Lung (tissue), 12 donors: Measurements from ENCODE around the gene DMWD. TPM values are rescaled to one million over a fixed set of nuclear protein-coding genes. Genes with fewer than 3 reads are reported as not detected.
A peak's percentile ranks its signal among the peaks of the same experiment; 100 is the strongest.

Experiments
- ATAC-seq: fragments of 200-7000 bp; cut with Tn5 transposase; one replicate; pipeline ENCODE4 v1.9.1; 2020; ENCODE audit warnings: moderate number of reproducible peaks; ENCODE audit not compliant: insufficient read depth, low FRiP score
- DNase-seq, 3 donors: peaks; one replicate each; pipeline ENCODE4 v3.0.0-alpha.2; 2013 to 2017
- H3K27ac ChIP-seq, 2 donors: one replicate each; pipeline ENCODE4 v1.5.1; 2013; ENCODE audit warnings: mild to moderate bottlenecking in 2 of 2, moderate library complexity in 2 of 2, control low read depth in 1 of 2, inconsistent platforms in 1 of 2, low read depth in 1 of 2, low read length in 1 of 2
- H3K27me3 ChIP-seq, 3 donors: one replicate each; pipeline ENCODE4 v1.5.1; 2013; ENCODE audit warnings: low read length in 2 of 3; ENCODE audit not compliant: control insufficient read depth in 3 of 3, insufficient read depth in 3 of 3
- H3K36me3 ChIP-seq, 4 donors: one replicate each; pipeline ENCODE4 v1.5.1; 2013; ENCODE audit warnings: low read length in 4 of 4, mild to moderate bottlenecking in 1 of 4, moderate library complexity in 1 of 4; ENCODE audit not compliant: control insufficient read depth in 4 of 4, insufficient read depth in 4 of 4
- H3K4me1 ChIP-seq, 5 donors: one replicate each; pipeline ENCODE4 v1.5.1; 2013; ENCODE audit warnings: low read length in 5 of 5, mild to moderate bottlenecking in 2 of 5, moderate library complexity in 1 of 5; ENCODE audit not compliant: control insufficient read depth in 5 of 5, insufficient read depth in 5 of 5
- H3K4me3 ChIP-seq: one replicate; pipeline ENCODE4 v1.5.1; 2013; ENCODE audit warnings: mild to moderate bottlenecking, control low read depth, moderate library complexity
- H3K9ac ChIP-seq, 2 donors: one replicate each; pipeline ENCODE4 v1.5.1; 2013; ENCODE audit warnings: low read length in 2 of 2, control low read depth in 1 of 2; ENCODE audit not compliant: insufficient read depth in 1 of 2
- H3K9me3 ChIP-seq, 4 donors: one replicate each; pipeline ENCODE4 v1.5.1; 2013; ENCODE audit warnings: low read length in 3 of 4, mild to moderate bottlenecking in 1 of 4, moderate library complexity in 1 of 4; ENCODE audit not compliant: control insufficient read depth in 4 of 4, insufficient read depth in 3 of 4
- CTCF ChIP-seq: IDR thresholded peaks from 2 replicates; pipeline ENCODE4 v1.5.1; 2012; ENCODE audit warnings: mild to moderate bottlenecking; ENCODE audit errors: control extremely low read depth, extremely low read depth
- WGBS, 2 donors: extraction: QIAGEN DNeasy Blood & Tissue Kit; methylation state at CpG; one replicate each; pipeline ENCODE4 v1.1.7; 2013; 5-methylcytosine and 5-hydroxymethylcytosine counted together
- polyA plus RNA-seq, 2 donors: library from polyadenylated mRNA; stranded (reverse); fragments of 200-250 nt; gene quantifications; one replicate each; pipeline ENCODE4 v1.2.1, GENCODE V29; 2013
- total RNA-seq, 2 donors: library from RNA; depleted of rRNA in 1 of 2; stranded (reverse); fragments of >200 nt in 1 of 2; gene quantifications; one replicate each; pipeline ENCODE4 v1.2.1, GENCODE V29; 2014 to 2021
- donor health status: control.
- donor health status: control.
- donor health status: Bipolar disorder and iron deficiency.
- donor health status: healthy.
- donor health status: DM: yes; HTN: yes; CAD: no.

Gene DMWD
- total and polyA plus RNA-seq, 4 donors = 21.2 to 58.2 (median 26.9) TPM

- Histone ChIP-seq H3K36me3 (peaks cover 0 to 2% (median 0%) of the 10 kb centered on the region in 4 donors), H3K4me1 (peaks cover 0 to 15% (median 3%) of the 10 kb centered on the region in 5 donors), H3K9ac (no peak overlapping the region), H3K27ac (no peak overlapping the region), H3K4me3 (no peak overlapping the region), H3K9me3 (no peaks in the 10 kb centered on the region), H3K27me3 (no peaks in the 10 kb centered on the region)
- WGBS, 2 donors = 91 to 97% methylated on average over 6 of the region's 6 CpGs
- no peak for ATAC-seq
- TF ChIP-seq CTCF = no peak
- DNase-seq = no peak
Measured at GRCh38 chr19:45812297-45812696, 19.7 kb upstream of the DMWD start.

GRCh38 chr19:45809643-45810159 is 17.1 kb upstream of the DMWD start:
- H3K9ac ChIP-seq = no peak overlapping the region
- no peaks in the 10 kb centered on the region for H3K36me3 ChIP-seq
- DNase-seq = peak in 1 of 3 donors; percentile 18
- no peak for ATAC-seq
- H3K4me3 ChIP-seq = no peak overlapping the region
- peaks cover 0 to 5% (median 0%) of the 10 kb centered on the region in 5 donors for H3K4me1 ChIP-seq
- no peak overlapping the region for H3K27ac ChIP-seq
- H3K9me3 ChIP-seq = peaks cover 0 to 2% (median 0%) of the 10 kb centered on the region in 4 donors
- no peak for TF ChIP-seq CTCF
- H3K27me3 ChIP-seq = no peaks in the 10 kb centered on the region
- 23 to 37% methylated on average over 7 of the region's 7 CpGs for WGBS, 2 donors

GRCh38 chr19:45805719-45806118 is 13.1 kb upstream of the DMWD start:
- Histone ChIP-seq H3K27me3 (no peaks in the 10 kb centered on the region), H3K9me3 (peaks cover 0 to 2% (median 0%) of the 10 kb centered on the region in 4 donors), H3K4me3 (no peak overlapping the region), H3K36me3 (no peaks in the 10 kb centered on the region), H3K9ac (no peak overlapping the region), H3K4me1 (peaks cover 0 to 5% (median 0%) of the 10 kb centered on the region in 5 donors), H3K27ac (no peak overlapping the region)
- DNase-seq (no peak), ATAC-seq (no peak)
- no peak for TF ChIP-seq CTCF

- TF ChIP-seq CTCF = no peak
- Histone ChIP-seq H3K9ac (no peak overlapping the region), H3K27ac (no peak overlapping the region), H3K4me1 (peaks cover 0 to 1% (median 0%) of the 10 kb centered on the region in 5 donors), H3K27me3 (no peaks in the 10 kb centered on the region), H3K36me3 (no peaks in the 10 kb centered on the region), H3K4me3 (no peak overlapping the region), H3K9me3 (peaks cover 0 to 2% (median 0%) of the 10 kb centered on the region in 4 donors)
- no peak for ATAC-seq
- WGBS, 2 donors = 86 to 89% methylated on average over 8 of the region's 8 CpGs
- no peak for DNase-seq
Measured at GRCh38 chr19:45804959-45805230, 12.2 kb upstream of the DMWD start.
